Measurements from ENCODE around the gene AAK1.
"Not testable (repeated sequence)": the region's sequence is repeated elsewhere in the genome, so short reads cannot be mapped to it uniquely, and the experiment has no call there.

The AAK1 gene

DNA sequence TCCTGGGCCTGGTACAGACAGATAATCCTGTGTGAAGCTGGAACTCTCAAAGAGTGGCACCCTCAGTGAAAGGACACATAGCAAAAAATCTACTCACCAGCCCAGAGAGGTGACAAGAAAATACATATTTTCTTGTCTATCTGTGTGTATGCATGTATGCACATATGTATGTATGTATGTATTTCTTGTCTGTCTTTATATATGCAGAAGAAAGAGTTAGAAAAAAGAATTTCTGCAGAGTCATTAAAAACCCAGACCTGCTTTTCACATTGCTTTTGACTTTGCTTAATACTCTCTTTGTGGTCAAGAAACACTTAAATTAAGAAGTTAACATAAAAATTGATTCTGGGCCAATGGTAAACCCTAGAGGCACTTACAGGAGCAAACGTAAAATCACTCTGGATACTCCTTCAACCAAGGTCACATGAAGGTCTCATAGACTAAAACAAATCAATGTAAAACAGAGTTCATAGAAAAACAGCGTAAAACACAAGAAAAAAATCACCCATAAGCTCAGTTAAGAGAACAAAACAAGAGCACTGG, 16.5 kb upstream of the AAK1 start:
- DNase-seq (ENCODE audit: low spot score): no peak

DNA sequence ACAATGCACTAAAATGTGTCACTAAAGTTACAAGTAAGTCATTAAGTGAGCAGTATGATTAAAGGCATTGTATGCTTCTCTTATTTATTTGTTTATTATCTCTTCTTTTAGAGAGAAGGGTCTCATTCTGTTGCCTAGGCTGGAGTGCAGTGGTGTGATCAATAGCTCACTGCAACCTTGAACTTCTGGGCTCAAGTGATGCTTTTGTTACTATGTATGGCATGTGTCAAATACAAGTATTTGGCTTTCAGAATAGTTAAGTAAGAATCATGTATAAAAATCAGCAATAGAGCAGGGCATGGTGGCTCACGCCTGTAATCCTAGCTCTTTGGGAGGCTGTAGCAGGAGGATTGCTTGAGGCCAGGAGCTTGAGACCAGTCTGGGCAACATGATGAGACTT, 15.8 kb upstream of the AAK1 start:
- no peak for DNase-seq (ENCODE audit: low spot score)

DNA sequence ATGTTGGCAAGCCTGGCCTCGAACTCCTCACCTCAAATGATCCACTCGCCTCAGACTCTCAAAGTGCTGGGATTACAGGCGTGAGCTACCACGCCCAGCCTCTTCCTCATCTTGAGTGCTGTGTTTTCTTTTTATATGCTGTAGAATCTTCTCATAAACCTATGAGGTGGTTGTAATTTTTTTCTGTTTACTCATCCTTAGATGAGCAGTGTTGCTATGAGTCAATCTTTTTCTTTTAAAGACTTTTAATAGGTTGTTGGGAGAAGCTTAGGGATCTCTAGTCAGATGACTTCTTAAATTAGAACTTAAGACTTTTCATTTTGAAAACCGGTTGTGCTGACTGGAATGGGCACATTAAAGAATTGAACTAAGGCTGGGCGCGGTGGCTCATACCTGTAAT, 8.7 kb upstream of the AAK1 start:
- peak; percentile 63 for DNase-seq (ENCODE audit: low spot score)

DNA sequence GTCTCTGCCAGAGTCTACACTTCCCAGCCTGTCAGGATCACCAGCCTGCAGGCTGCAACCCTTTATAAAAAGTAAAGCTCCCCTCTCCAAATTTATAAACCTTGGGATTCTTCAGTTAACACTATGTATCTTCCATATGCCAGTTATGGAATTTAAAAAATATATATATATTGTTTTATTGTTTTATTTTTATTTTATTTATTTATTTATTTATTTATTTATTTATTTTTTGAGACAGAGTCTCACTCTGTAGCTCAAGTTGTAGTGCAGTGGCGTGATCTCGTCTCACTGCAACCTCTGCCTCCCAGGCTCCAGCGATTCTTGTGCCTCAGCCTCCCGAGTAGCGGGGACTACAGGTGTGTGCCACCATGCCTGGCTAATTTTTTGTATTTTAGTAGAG, 3.7 kb upstream of the AAK1 start:
- DNase-seq (ENCODE audit: low spot score): not testable (repeated sequence)

DNA sequence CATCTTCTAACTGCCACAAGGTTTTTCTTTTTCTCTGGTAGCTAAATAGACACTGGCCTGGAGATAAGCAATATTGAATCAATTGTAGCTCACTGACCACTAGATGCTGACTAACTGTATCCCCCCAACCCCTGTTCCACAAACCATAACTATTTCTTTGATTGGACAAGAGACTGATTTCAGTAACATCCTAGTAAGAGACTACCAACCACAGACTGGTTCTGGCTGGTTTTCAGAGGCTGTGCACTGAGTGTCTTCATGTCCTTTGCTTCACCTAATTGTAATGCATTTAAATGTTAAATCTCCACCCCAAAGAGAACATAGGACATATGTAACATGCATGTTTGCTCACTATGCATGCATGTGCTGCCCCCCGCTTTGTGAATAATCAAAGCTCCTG, 3.2 kb upstream of the AAK1 start:
- DNase-seq (ENCODE audit: low spot score): no peak

DNA sequence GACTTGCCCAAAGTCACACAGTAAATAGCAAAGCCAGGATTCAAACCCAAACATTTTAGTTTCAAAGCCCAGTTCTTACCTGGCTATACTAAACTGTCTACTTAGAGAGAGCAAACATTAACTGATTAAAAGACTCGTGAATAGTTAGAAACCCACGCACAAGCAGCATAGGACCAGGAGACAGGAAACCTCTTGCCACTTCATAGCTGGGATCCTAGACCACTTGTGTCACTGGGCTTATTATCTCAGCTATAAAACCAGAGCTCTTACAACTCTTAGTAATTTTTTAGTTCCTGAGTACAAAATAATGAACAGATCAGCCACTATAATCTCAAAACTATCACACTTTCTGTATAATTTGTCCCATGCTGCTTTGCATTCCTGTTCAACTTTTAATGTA, 2.4 kb upstream of the AAK1 start:
- DNase-seq (ENCODE audit: low spot score): no peak

DNA sequence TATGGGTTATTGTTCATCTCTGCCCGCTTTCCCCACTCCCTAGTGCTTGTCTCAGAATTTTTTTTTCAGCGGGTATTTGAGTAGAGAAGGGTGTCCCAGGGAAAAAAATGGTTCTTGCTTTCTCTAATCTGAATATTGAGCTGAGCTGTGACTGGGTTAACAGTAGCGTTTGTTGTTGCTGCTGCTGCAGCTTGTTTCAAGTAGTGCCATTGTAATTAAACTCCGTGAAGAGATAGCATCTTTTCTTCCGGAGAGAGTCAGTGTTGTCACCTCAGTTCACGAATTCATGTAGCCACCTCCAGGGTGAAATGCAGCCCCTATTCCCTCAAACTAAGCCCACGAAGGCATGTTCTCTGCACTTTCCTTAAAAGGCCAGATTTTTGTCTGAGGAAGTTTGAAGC, 1.5 kb upstream of the AAK1 start:
- no peak for DNase-seq (ENCODE audit: low spot score)

DNA sequence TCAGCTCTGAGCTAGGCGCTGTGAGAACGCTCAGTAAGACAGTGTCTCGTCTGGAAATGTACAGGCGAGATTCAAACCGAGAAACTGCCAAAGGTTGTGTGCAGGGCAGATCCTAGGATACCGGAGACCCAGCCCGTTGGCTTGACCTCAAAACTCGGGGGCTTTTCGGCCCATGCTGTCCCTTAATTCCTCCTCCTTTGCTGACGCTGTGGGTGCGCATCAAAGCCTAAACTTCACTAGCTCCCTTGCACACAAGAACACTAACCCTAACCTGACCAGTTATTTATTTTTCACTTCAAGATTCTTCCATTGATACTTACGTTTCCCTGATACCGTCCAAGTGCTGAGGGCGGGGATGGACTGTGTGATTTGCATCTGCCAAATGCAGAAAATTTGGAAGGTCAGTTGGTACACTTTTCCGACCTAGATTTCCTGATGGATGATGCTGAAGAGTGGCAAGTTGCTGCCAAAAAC, 1.0 kb upstream of the AAK1 start:
- DNase-seq (ENCODE audit: low spot score): no peak

DNA sequence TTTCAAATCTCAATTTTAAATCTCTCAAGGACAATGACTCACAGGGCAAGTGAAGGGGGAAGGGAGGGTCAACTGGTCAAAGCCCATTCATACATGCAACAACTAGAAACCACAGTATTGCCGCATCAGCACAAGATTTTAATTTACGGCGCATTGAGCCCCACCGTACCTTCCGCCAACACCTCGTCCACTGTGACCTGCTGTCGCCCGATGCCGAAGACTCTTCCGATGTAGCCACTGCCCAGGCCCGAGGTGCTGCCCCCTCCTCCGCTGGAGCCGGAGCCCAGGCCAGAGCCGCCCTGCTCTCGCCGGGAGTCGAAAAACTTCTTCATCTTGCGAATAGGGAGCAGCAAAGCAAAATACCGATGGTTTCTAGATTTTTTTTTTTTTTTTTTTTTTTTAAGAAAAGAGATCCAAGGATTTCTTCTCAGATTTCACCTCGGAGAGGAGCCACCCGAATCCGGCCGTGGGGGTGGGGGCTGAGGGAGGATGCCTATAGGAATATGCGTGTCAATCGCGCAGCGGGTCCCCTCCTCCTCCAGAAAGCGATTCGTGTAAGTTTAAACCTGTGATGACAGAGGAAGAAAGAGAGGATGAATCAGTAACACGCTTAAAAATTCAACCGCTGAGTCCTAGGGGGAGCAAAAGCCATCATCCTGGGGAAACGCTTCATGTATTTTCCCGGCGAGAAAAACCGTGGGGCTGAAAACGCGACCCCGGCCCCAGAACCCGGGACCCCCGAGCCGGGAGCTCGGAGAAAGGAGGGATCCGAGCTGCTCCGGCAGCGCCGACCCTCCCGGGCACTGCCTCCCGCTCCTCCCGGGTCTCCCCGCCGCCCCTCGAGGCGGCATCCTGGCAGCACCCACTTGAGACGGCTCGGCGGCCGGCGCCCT, 584 bp downstream of the AAK1 start:
- DNase-seq (ENCODE audit: low spot score): peak; percentile 67

DNA sequence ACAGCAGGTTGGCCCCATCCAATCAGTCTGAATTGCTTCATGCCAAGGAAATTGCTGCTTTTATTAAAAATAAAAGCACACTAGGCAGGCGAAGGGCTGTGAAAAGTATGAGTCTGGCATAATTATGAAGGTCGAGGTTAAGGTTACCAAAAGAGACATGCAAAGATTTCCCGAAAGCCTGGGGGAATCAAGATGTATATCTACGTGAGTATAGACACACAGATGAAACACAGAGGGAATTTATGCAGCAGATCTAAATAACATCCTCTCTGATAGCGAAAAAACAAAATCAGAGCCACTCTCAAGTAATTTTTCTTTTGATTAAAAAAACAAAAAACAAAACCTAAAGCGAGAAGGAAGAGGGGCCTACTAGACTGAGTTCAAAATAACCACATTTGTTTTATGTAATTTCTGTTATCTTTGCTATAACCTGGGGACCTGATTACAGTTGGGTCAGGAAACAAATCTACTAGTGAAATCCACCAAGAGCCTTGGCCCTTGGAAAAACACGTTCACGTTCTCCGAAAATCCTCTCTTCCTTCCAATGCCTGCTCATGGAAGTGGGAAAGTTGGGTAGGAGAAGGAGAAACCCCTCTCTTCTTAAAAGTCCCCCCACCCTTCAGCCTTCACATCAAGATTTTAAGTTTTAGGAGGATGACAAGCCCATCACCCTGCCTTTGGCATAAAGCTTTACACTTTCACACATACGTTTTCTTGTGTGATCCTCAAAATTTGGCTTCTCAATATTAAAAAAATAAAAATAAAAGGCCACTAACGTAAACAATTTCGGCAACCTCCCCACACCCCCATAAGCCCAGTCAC, 1.4 kb downstream of the AAK1 start:
- no peak for DNase-seq (ENCODE audit: low spot score)

DNA sequence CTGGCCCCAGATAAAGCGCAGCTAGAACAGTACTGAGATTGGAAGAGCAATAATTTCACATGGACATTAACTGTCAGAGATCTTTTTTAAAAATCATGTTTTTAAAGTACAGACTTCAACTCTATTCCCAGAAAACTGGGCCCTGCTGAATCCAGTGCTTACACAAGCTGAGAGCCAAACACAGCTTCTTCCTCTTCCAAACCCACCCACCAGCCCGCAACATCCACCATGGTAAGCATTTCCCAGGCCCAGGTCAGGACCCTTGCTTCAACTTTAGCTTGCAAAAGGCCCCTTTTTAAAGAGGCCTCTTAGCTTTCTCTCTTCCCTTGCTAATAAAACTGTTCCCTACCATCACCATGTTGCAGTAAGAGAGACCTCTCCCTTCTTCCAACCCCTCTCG, 2.1 kb downstream of the AAK1 start:
- DNase-seq (ENCODE audit: low spot score): no peak

DNA sequence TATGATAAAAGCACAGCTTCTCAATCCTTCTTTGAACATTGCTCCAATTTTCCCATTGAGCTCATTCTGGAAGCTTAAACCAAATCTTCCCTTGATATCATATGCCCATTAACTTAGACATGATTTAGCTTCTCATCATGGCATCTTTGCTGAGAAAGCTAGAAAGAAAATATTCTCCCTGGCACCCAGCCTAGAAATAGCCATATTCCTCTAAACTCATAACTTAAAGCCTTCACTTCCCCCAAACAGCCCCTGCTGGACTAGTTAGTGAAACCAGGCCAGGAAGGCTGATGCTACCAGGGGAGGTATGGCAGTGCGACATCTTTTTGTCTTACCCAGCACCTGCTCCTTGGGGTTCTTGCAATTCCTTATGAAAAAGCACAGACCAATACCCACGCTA, 4.3 kb downstream of the AAK1 start:
- DNase-seq (ENCODE audit: low spot score): no peak

DNA sequence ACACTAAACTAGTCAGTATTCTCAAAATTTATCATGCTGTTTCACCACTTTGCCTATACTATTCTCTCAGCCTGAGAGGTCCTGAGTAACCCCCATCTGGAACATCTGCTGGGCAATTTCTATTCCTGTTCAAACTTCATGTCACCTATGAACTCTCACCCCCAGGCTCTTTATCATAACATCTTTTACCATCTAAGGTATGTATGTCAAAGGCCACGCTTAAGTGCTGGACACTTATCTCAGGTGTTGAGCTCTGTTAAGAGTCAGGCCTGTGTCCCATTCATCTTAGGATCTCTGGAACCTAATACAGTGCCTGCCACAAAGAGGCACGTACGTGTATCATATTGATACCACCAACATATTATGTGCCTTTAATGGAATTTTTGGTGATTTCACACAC, 4.9 kb downstream of the AAK1 start:
- DNase-seq (ENCODE audit: low spot score): no peak

DNA sequence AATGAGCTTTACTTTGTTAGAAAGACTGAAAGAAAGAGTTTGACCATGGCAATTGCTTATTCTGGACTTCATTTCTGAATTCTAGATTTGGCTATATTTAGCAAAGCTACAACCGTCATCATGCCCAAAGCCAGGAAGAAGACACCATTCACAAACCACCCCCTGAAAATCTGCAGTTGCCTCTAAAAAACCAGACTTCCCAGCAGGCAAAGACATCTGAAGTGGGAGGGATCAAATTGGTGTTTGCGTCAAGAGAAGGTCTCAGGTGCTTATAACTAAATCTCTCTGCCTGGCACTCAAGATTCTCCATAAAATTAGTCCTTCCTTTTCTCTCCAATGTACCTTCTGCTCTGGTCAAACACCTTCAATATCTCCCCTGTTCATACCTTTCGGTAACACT, 5.6 kb downstream of the AAK1 start:
- no peak for DNase-seq (ENCODE audit: low spot score)

DNA sequence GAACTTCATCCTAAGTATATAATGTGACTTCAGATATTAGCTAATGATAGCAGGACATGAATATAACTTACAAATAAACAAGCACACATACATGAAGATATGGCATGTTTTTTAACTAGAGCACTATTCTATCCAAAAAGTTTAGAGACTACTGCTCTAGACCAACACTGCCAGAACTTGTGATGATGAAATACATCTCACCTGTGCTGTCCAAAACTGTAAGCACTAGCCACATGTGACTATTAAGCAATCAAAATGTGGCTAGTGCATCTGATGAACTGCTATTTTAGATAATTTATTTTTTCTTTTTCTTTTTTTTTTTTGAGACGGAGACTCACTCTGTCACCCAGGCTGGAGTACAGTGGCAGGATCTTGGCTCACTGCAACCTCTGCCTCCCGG, 7.1 kb downstream of the AAK1 start:
- DNase-seq (ENCODE audit: low spot score): no peak

DNA sequence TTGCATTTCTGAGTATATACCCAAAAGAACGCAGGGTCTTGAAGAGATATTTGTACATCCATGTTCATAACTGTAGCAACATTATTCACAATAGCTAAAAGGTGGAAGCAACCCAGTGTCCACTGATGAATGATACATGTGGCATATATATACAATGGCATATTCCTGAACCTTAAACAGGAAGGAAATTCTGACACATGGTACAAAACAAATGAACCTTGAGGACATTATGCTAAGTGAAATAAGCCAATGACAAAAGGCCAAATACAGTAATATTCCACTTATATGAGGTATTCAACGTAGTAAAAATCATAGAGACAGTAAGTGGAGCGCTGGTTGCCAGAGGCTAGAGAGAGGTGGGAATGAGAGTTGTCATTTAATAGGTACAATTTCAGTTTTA, 8.1 kb downstream of the AAK1 start:
- no peak for DNase-seq (ENCODE audit: low spot score)

DNA sequence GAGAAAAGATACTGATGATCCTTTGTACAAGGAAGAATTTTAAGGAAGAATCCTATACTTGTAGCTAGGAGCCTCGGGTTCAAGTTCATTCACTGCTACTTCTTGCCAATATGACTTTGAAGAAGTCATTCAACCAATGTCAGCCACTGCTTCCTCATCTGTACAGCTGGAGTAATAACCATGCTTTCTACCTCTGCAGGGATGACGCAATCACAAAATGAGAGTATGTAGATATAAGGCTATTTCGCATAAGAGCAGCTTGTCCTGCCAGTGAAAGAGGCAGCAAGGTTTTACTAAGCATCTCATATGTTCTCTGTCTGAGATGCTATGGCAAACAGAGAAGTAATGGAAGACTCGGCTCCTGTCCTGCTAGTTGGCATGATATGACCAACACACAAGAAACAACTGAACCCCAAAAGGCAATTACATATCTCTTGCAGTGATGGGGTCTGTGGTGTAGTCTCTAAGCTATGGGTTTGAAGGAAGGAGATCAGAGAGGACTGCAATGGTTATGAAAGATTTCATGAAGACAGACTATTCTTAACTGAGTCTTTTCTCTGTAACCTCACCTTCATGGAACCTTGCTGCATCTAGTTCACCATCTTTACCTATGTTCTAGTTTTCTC, 9.2 kb downstream of the AAK1 start:
- no peak for DNase-seq (ENCODE audit: low spot score)

DNA sequence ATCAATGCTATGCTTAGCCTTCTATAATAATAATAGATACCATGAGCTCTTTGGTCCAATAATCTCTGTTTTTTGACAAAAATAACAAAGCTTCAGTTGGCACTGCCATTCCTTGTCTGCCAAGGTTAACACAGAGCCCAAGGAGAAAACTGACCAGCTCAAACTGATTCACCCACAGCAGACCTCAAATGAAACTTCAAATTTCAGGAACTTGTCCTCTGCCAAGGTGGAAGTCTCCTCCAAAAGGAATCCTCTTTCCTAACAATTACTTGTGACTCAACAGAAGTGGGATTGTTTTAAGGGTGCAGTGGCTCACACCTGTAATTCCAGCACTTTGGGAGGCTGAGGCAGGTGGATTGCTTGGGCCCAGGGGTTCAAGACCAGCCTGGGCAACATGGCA, 12.1 kb downstream of the AAK1 start:
- no peak for DNase-seq (ENCODE audit: low spot score)

DNA sequence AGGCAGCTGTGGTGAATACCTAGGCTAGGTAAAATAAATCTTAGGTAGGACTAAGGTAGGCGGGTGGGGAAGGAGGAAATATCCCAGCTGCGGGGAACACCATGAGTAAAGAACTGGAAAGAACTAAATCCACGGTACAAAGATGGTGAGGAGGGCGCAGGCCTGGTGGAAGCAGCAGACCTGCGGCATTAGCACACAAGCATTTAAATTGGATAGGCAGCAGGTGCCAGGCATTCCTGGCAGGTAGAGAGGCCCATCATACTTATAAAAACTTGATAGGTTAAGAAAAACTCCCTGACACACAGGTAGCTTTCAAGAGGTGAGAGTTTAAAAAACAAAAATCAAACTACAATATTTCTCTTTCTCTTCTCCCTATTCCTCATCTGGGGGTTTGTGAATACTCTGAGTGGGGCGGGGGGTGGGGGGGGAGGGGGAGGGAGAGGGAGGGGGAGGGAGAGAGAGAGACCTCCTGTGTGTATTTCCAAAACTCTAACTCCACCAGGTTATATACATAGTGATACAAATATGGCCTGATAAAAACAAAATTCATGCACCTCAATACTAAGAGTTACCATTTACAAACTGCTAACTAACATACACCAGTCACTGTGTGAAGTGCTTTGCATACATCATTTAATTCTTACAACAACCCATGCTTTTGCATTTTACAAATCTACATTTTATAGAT, 13.5 kb downstream of the AAK1 start:
- DNase-seq (ENCODE audit: low spot score): no peak

DNA sequence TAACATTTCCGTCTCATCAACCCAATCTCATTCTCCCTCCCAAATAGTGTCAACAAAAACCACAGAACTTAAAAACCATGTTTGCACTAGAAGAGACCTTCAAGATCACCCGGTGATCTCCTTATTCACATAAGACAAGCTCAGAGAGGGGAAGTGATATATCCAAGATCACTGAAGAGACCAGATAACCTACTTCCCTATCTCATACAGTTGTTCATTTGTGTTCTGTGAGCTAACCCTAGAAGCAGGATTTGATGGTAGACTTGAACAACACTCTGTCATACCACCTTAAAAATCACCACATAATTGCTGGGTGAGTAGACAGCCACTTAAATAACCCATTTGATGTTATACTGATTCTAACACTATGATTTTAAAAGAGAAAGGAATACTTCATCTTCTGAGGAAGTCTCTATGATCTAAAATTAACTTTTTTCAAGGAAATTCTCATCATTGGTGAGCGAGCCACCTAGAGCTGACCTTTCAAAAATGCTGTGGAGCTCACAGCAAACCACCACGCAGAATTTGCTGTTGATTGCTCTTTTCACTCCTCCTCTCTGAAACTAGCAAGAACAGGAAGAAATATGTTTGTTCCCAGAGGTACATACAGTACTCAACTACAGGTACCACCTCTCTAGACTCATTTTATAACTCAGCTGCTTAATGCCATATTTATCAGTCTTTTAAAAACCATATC, 15.1 kb downstream of the AAK1 start:
- DNase-seq (ENCODE audit: low spot score): no peak

DNA sequence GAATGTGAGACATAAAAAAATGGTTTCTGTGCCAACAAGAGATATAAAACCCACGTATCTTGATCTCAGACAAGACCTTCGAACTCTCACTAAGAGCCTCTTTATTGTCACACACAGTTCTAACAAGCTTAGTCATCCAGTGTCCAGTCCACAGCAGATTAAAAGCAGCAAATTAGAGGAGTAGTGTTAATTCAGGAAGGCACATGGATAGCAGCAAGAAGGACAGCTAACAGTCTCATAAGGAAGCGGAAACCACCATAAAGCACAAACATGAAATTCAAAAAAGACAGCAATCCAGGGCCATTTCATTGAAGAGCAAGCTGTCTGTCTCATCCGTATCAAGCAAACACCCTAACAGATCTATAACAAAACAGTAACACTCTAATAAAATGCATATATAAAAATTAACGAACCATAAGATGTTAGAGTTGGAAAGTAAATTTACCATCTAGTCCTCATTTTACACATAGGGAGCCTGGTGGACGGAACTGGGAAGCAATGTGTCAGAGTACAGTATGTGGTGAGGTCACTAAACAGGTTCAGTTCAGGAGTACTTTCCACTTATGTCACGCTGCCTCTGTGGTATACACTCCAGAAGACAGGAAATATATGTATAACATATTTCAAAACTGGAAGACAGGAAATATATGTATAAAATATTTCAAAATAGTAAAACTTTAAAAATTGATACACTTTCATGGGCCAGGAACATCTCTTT, 18.3 kb downstream of the AAK1 start:
- no peak for DNase-seq (ENCODE audit: low spot score)

Measured in GM03348 (cell line).